CD4-positive, alpha-beta T cell (primary cell): ENCODE data around the gene FAM3B. TPM values are rescaled to one million over a fixed set of nuclear protein-coding genes. Genes with fewer than 3 reads are reported as not detected.

Experiments
- ATAC-seq: fragments of 200-7000 bp; cut with Tn5 transposase; one replicate; pipeline ENCODE4 v1.10.0; 2022; ENCODE audit warnings: mild to moderate bottlenecking; ENCODE audit not compliant: poor library complexity
- CTCF ChIA-PET: fragments of 350-600 bp; sonication (Branson Sonifier 250); formaldehyde crosslinking; loops from one replicate; lab custom pipeline; 2021; ENCODE audit warnings: antibody characterized with exemption, inconsistent platforms; lab: Charles Lee
- POLR2A ChIA-PET: fragments of 350-600 bp; sonication (Branson Sonifier 250); formaldehyde crosslinking; loops from one replicate; lab custom pipeline; 2021; ENCODE audit warnings: antibody characterized with exemption, inconsistent platforms; lab: Charles Lee
- DNase-seq, 14 experiments: peaks; one replicate each; pipeline ENCODE4 v3.0.0-alpha.2; 2013 to 2020; ENCODE audit warnings: mixed read lengths in 2 of 14
- H3K27ac ChIP-seq, 2 donors: one replicate each; pipeline versions ENCODE4 v1.5.1 to v1.7.0; 2013; ENCODE audit warnings: low read length in 2 of 2, low read depth in 1 of 2, mild to moderate bottlenecking in 1 of 2
- H3K27me3 ChIP-seq, 2 experiments: 1 replicate in 1 of 2; 2 replicates in 1 of 2; pipeline versions ENCODE4 v1.6.1 to v1.7.0; 2013; ENCODE audit warnings: low read length in 2 of 2, control low read depth in 1 of 2, mild to moderate bottlenecking in 1 of 2, moderate library complexity in 1 of 2; ENCODE audit not compliant: insufficient read depth in 2 of 2, control insufficient read depth in 1 of 2
- H3K36me3 ChIP-seq: one replicate; pipeline ENCODE4 v1.6.1; 2013; ENCODE audit warnings: low read length, control low read depth; ENCODE audit not compliant: insufficient read depth
- H3K4me1 ChIP-seq: one replicate; pipeline ENCODE4 v1.6.1; 2013; ENCODE audit warnings: low read length, control low read depth; ENCODE audit not compliant: insufficient read depth
- H3K4me3 ChIP-seq: one replicate; pipeline ENCODE4 v1.5.1; 2013; ENCODE audit warnings: mild to moderate bottlenecking, low read length, moderate library complexity
- H3K9me3 ChIP-seq, 2 experiments: 1 replicate in 1 of 2; 2 replicates in 1 of 2; pipeline versions ENCODE4 v1.6.1 to v1.7.0; 2013; ENCODE audit warnings: low read length in 2 of 2, mild to moderate bottlenecking in 2 of 2, control low read depth in 1 of 2, moderate library complexity in 1 of 2; ENCODE audit not compliant: control insufficient read depth in 1 of 2, insufficient read depth in 1 of 2
- H3K27ac Mint-ChIP-seq: one replicate; pipeline ENCODE4 v1.8.0; 2020; ENCODE audit warnings: mixed read lengths
- H3K27me3 Mint-ChIP-seq: one replicate; pipeline ENCODE4 v1.8.0; 2021; ENCODE audit warnings: mixed read lengths
- H3K36me3 Mint-ChIP-seq: one replicate; pipeline ENCODE4 v1.8.0; 2021; ENCODE audit warnings: low read depth, mixed read lengths
- H3K4me1 Mint-ChIP-seq: one replicate; pipeline ENCODE4 v1.8.0; 2021; ENCODE audit warnings: low read depth, mixed read lengths
- H3K4me3 Mint-ChIP-seq: one replicate; pipeline ENCODE4 v1.8.0; 2020; ENCODE audit warnings: mild to moderate bottlenecking, mixed read lengths
- H3K9me3 Mint-ChIP-seq: one replicate; pipeline ENCODE4 v1.8.0; 2020; ENCODE audit warnings: mixed read lengths
- CTCF ChIP-seq: fragments of 200-600 bp; IDR thresholded peaks from one replicate; pipeline ENCODE4 v1.8.0; 2022; ENCODE audit warnings: antibody characterized with exemption, mild to moderate bottlenecking
- intact Hi-C, 2 experiments: fragments of 100-400 bp; cut with DNase I in 1 of 2; cut with micrococcal nuclease in 1 of 2; formaldehyde crosslinking; loops; one replicate each; pipeline versions ENCODE4 v1.15.1 to v1.9.0; 2023 to 2025; cut with DNase I, micrococcal nuclease
- total RNA-seq, 174 experiments: library from RNA in 2 of 174; stranded (reverse) in 2 of 174; gene quantifications; one replicate each; pipeline ENCODE4 v1.2.3 and lab custom pipeline; 2021 to 2026

The FAM3B gene
- total RNA-seq, 2 experiments from 2014 or later = not detected

DNA sequence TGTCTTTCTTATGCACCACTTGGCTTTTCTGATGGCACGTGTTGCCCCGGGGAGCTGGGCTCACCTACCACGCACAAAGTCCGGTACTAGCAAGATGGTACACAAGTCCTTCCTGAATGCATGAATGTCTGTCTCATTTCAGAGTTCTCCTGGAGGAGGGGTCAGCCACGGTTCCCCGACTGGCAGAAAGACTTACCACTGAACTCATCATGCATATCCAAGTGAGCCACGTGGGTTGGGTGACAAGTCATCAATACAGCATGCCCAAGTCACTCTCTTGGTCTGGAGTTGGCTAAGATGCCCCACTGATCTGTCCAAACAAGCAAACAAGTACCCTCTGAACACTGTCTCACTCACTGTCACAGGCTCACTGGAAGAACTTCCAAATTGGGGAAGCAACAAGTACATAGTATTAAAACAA is 80.9 kb downstream of the FAM3B start:
- DNase-seq (peak in 1 of 14 experiments; percentile 24), ATAC-seq (no peak)
- Mint-ChIP-seq H3K27ac (no peak overlapping the region), H3K4me3 (no peak overlapping the region), H3K27me3 (no peaks in the 10 kb centered on the region), H3K9me3 (no peaks in the 10 kb centered on the region), H3K4me1 (no peaks in the 10 kb centered on the region), H3K36me3 (peaks cover 95% of the 10 kb centered on the region)
- H3K9me3 ChIP-seq = no peaks in the 10 kb centered on the region
- H3K4me3 ChIP-seq = no peak overlapping the region
- peaks cover 71% of the 10 kb centered on the region for H3K36me3 ChIP-seq
- ChIA-PET CTCF (no interaction called here), POLR2A (no interaction called here)
- intact Hi-C loops = no loop called here
- no peak overlapping the region for H3K27ac ChIP-seq
- no peaks in the 10 kb centered on the region for H3K4me1 ChIP-seq
- no peak for TF ChIP-seq CTCF
- no peaks in the 10 kb centered on the region for H3K27me3 ChIP-seq

- Histone ChIP-seq H3K27ac (no peak overlapping the region), H3K9me3 (no peaks in the 10 kb centered on the region), H3K4me1 (no peaks in the 10 kb centered on the region), H3K36me3 (peaks cover 75% of the 10 kb centered on the region), H3K27me3 (no peaks in the 10 kb centered on the region), H3K4me3 (no peak overlapping the region)
- TF ChIP-seq CTCF = no peak
- ChIA-PET CTCF (no interaction called here), POLR2A (no interaction called here)
- Mint-ChIP-seq H3K4me3 (no peak overlapping the region), H3K4me1 (no peaks in the 10 kb centered on the region), H3K27me3 (no peaks in the 10 kb centered on the region), H3K36me3 (peaks cover 99% of the 10 kb centered on the region), H3K27ac (no peak overlapping the region), H3K9me3 (no peaks in the 10 kb centered on the region)
- ATAC-seq = no peak
- intact Hi-C loops = no loop called here
- DNase-seq = no peak
Measured at GRCh38 chr21:41398251-41398650, 81.7 kb downstream of the FAM3B start.

- H3K4me1 Mint-ChIP-seq = no peaks in the 10 kb centered on the region
Measured at GRCh38 chr21:41398831-41399230, 82.2 kb downstream of the FAM3B start.

More at GRCh38 chr21:41398831-41399230, 82.2 kb downstream of the FAM3B start:
- H3K36me3 Mint-ChIP-seq = peaks cover 99% of the 10 kb centered on the region
- no peak overlapping the region for H3K4me3 Mint-ChIP-seq
- CTCF ChIA-PET = no interaction called here
- Histone ChIP-seq H3K27ac (no peak overlapping the region), H3K36me3 (peaks cover 75% of the 10 kb centered on the region), H3K27me3 (no peaks in the 10 kb centered on the region), H3K4me1 (no peaks in the 10 kb centered on the region), H3K4me3 (no peak overlapping the region), H3K9me3 (no peaks in the 10 kb centered on the region)
- no peaks in the 10 kb centered on the region for H3K9me3 Mint-ChIP-seq
- DNase-seq (peak in 1 of 14 experiments; percentile 31), ATAC-seq (no peak)
- intact Hi-C loops = no loop called here
- POLR2A ChIA-PET = no interaction called here
- no peaks in the 10 kb centered on the region for H3K27me3 Mint-ChIP-seq
- TF ChIP-seq CTCF = no peak
- no peak overlapping the region for H3K27ac Mint-ChIP-seq
